Left cardiac atrium (tissue), 4 donors: ENCODE results near the gene MAB21L4. TPM values are rescaled to one million over a fixed set of nuclear protein-coding genes. Genes with fewer than 3 reads are reported as not detected.

Experiments used
- ATAC-seq, 2 donors: fragments of 200-7000 bp; cut with Tn5 transposase; one replicate each; pipeline ENCODE4 v1.9.1; 2020; ENCODE audit warnings: mild to moderate bottlenecking in 2 of 2, moderate library complexity in 2 of 2
- DNase-seq: peaks from one replicate; pipeline ENCODE4 v3.0.0-alpha.2; 2020
- intact Hi-C, 2 donors: fragments of 100-400 bp; cut with DNase I; formaldehyde crosslinking; loops; one replicate each; pipeline versions ENCODE4 v1.14.1 to v1.15.1; 2022 to 2023
- total RNA-seq, 2 donors: library from RNA; stranded (reverse); fragmentation: NEBNext Ultra II Directional; extraction: Animal tissue kit (Norgen Biotek cat#: 25700); gene quantifications; one replicate each; pipeline ENCODE4 v1.2.1, GENCODE V29; 2021
- donor health status: DM: no; HTN: yes; CAD: no.
- donor health status: DM: no; HTN: yes; CAD: no; lungs with severe emphysema.
- donor health status: DM: yes; HTN: yes; CAD: no.
- donor health status: Dilated cardiomyopathy.

MAB21L4 gene
- total RNA-seq, 2 donors from 2014 or later = not detected

- DNase-seq = peak; percentile 51
- intact Hi-C loops = no loop called here
- peak; percentile 55 to 60 for ATAC-seq
These were observed 30.8 kb upstream of the MAB21L4 start for GRCh38 chr2:240926516-240927389.

- peak; percentile 14 for DNase-seq
- ATAC-seq = no peak
- intact Hi-C loops = no loop called here
These were observed 29.9 kb upstream of the MAB21L4 start for GRCh38 chr2:240925568-240926515.

GRCh38 chr2:240925191-240925567 lies 29.2 kb upstream of the MAB21L4 start:
- ATAC-seq (no peak), DNase-seq (peak; percentile 13)
- intact Hi-C loops = no loop called here

GRCh38 chr2:240922982-240923537 lies 27.1 kb upstream of the MAB21L4 start:
- intact Hi-C loops = no loop called here
- peak; percentile 20 for DNase-seq

GRCh38 chr2:240922245-240922981 lies 26.5 kb upstream of the MAB21L4 start:
- DNase-seq = no peak
- intact Hi-C loops = no loop called here
- no peak for ATAC-seq

More at GRCh38 chr2:240922982-240923537, 27.1 kb upstream of the MAB21L4 start:
- ATAC-seq = no peak

GRCh38 chr2:240921995-240922244 lies 26.0 kb upstream of the MAB21L4 start:
- intact Hi-C loops = no loop called here
- no peak for ATAC-seq
- no peak for DNase-seq

GRCh38 chr2:240921311-240921994 lies 25.5 kb upstream of the MAB21L4 start:
- intact Hi-C loops = no loop called here
- peak; percentile 70 to 87 for ATAC-seq
- DNase-seq = peak; percentile 77

- peak; percentile 31 for DNase-seq
- intact Hi-C loops = no loop called here
- no peak for ATAC-seq
These were observed 24.9 kb upstream of the MAB21L4 start for GRCh38 chr2:240920783-240921231.

GRCh38 chr2:240919786-240920782 lies 24.1 kb upstream of the MAB21L4 start:
- no peak for ATAC-seq
- intact Hi-C loops = loop anchor here in 1 of 2 donors (10.0 kb wide), 1 partner anchor 75 kb away; the partner anchor contains the start of gene SNED1
- DNase-seq = peak; percentile 14

- intact Hi-C loops = loop anchor here in 1 of 2 donors (10.0 kb wide), 1 partner anchor 76 kb away; the partner anchor contains the start of gene SNED1
- DNase-seq (peak; percentile 15), ATAC-seq (no peak)
These were observed 23.3 kb upstream of the MAB21L4 start for GRCh38 chr2:240919161-240919781.

- no peak for ATAC-seq
- intact Hi-C loops = loop anchor here in 1 of 2 donors (10.0 kb wide), 1 partner anchor 76 kb away; the partner anchor contains the start of gene SNED1
These were observed 22.5 kb upstream of the MAB21L4 start for GRCh38 chr2:240918258-240919091.

GRCh38 chr2:240917684-240918257 lies 21.8 kb upstream of the MAB21L4 start:
- ATAC-seq (no peak), DNase-seq (peak; percentile 13)
- intact Hi-C loops = loop anchor here in 1 of 2 donors (10.0 kb wide), 1 partner anchor 77 kb away; the partner anchor contains the start of gene SNED1

More at GRCh38 chr2:240918258-240919091, 22.5 kb upstream of the MAB21L4 start:
- DNase-seq = peak; percentile 14

- ATAC-seq = no peak
- intact Hi-C loops = loop anchor here in 1 of 2 donors (10.0 kb wide), 1 partner anchor 78 kb away; the partner anchor contains the start of gene SNED1
- DNase-seq = peak; percentile 25
These were observed 21.2 kb upstream of the MAB21L4 start for GRCh38 chr2:240917009-240917683.

GRCh38 chr2:240916571-240917008 lies 20.6 kb upstream of the MAB21L4 start:
- intact Hi-C loops = loop anchor here in 1 of 2 donors (10.0 kb wide), 1 partner anchor 78 kb away; the partner anchor contains the start of gene SNED1
- ATAC-seq = peak; percentile 63 to 70
- peak; percentile 85 for DNase-seq
